GM19452 (cell line): ENCODE measurements around the gene PPP1R1C.

Experiments used
- ATAC-seq: cut with Tn5 transposase; IDR thresholded peaks from one replicate; pipeline ENCODE4 v1.9.1; 2021; ENCODE audit not compliant: unreplicated experiment

PPP1R1C gene

DNA sequence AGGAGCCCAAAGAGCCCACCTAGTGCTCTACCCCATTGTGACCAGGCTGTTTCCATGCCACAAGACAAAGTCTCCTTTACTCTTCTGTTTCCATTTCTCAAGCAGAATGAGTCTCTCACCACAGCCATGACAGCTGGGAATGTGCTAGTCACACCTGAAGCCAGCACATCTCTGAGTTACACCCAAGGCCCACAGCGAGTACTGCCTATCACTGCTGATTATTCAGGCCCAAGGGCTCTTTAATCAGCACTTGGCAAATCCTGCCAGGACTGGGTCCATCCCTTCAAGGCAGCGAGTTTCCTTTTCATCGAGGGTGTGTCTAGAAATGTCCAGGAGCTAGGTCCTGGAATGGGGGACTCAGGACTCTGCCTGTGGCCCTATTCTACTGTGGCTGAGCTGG lies 14.6 kb upstream of the PPP1R1C start:
- no peak for ATAC-seq

DNA sequence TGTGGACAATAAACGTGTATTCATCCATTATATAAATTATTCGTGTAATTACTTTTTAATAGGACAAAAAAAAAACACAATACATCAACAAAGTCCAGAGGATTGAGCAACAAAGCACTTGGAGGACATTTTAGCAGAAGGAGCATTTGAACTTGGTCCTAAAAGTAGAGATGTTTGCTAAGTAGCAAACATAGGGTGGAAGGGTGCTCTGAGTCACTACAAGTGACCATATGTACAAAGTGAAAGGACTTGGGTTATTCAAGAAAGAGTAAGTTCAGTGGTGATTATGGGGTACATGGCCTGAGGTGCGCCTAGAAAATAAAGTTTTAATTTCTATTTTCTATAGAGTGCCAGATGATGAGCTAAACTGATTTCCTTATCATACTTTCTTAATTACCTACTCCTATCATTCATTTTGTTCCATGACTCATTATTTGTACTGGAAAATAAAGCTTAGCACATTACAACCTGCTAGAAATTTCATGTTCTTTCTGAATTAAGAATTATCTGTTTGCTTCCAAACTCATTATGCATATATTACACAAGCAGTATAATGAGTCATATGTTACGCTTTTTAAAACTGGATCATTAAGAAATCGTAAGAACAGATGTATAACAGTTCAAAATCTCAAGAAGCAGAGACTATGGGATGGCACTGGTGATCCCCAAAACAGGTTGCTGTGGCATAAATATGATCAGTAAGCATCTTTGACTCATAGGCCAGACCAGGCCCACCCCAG lies 13.1 kb upstream of the PPP1R1C start:
- ATAC-seq = no peak

DNA sequence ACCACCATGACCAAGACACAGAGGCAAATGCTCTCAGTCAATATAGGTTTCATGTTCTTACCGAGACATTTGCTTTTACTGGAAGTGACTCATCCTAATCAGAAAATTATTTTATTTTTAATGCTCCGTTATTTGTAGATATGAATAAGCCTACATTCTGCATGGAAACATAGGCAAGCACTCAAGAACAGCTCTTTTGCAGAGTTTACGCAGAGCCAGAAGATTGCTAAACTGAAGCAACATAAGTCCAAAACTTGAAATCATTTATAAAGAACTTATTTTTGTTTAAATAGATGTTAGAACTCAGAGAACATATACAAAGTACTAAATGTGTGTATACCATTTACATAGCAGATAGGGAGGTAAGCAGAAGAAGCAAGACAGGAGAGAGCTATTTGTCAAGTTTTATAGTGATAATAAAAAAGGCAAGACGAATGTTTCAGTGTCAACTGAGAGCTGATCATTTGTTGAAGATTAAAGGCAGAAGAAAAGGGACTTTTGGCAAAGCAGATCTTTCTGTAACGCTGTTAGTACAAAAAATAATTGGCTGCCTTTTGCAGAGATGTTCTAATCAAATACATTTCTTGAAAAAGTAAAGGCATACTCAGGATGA lies 12.4 kb upstream of the PPP1R1C start:
- ATAC-seq = no peak

DNA sequence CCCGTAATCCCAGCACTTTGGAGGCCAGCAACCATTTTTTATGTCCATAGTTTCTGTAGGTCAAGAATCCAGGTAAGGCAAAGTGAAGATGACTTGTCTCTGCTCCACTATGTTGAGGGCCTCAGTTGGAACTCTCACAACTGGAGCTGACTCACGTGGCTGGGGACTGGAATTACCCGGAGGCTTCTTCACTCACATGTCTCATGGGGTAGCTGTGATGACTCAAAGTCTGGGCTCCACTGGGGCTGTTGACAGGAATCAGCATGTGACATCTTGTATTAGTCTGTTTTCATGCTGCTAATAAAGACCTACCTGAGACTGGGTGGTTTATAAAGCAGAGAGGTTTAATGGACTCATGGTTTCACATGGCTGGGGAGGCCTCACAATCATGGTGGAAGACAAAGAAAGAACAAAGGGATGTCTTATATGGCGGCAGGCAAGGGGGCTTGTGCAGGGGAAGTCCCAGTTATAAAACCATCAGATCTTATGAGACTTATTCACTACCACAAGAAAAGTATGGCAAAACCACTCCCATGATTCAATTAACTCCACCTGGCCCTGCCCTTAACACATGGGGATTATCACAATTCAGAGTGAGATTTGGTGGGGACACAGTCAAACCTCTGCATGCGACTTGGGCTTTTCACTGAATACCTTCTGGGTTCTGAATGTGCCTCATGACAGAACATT lies 7.8 kb upstream of the PPP1R1C start:
- ATAC-seq = peak; percentile 71

DNA sequence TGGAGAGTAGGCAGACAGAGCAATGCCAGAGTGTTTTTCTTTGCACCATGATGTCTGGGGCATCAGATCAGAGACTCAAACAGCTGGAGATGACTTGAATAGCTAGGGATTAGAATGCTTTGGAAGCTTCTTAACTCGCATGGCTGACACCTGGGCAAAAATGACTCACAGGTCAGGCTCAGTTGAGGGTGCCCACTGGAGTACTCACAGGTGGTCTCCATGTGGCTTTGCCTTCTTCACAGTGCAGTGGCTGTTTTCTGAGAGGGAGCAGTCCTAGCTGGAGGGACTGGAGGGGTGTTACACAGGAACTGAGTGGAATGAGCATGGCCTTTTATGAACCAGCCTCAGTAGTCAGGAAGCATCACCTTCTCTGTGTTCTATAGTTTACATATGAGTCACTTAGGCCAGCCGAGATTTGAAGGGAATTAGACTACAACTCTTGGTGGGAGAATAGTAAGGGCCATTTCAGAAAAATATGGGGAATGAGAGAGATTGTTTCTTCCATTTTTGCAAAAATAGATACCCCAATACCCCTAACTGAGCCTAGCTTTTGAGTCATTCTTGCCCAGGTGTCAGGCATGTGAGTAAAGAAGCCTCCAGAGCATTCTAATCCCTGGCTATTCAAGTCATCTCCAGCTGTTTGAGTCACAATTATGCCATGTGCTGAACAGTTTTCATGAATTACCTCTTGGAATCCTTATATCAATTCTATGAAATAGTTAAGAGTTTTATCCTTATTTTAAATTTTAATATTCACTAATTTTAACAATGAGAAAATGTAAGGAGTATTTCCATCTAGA lies 7.1 kb upstream of the PPP1R1C start:
- no peak for ATAC-seq

DNA sequence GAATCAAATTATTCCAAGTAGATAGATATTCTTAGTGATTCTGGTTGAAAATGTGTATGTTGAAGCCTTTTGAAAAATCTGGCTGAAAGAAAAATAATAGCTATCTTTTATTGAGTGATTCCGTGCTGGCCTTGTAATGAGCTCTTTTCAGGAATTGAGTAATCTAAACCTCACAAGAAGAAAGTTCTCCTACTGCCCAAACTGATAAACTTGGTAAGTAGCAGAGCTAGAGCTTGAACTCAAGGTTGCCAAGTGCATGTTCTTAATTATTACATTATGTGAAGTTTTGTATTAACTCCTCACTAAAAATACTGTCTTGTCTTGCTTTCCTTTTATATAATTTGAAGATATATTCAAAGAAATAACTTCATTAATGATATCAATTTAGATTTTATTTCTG lies 1.6 kb upstream of the PPP1R1C start:
- no peak for ATAC-seq

DNA sequence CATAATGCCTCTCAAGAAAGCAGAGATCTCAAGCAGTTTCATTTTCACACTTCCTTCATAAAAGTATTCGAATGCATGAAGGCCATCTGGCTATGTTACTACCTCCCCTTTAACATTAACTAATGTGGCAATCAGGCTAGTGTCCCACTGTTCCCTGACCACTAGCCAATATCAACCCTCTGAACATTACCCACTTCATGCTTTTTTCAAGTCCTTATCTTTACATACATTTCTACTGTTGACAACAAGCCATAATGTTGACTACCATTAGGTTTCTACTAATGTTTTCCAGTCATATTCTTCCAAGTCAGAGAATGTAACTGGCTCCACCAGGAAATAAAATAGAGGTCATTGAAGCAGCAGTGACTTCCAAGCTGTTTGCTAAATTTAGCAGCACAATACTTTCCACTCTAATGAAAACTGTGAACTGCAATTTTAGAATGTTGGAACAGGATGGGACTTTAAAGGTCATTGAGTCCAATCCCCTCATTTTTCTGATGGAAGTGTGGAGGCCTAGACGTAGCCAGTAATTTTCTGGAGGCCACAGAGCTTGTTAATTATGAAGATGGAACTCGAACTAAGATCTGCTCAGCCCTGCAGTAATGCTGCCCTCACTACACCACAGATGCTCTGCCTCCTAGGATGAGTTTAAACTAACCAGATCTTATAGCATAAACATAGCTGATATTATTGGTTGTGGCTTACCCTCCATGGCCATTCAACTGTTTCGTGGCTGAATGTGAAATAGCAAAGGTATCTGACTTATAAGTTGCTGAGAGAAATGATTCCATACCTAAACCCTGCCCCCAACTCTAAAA lies 630 bp upstream of the PPP1R1C start:
- ATAC-seq = no peak

DNA sequence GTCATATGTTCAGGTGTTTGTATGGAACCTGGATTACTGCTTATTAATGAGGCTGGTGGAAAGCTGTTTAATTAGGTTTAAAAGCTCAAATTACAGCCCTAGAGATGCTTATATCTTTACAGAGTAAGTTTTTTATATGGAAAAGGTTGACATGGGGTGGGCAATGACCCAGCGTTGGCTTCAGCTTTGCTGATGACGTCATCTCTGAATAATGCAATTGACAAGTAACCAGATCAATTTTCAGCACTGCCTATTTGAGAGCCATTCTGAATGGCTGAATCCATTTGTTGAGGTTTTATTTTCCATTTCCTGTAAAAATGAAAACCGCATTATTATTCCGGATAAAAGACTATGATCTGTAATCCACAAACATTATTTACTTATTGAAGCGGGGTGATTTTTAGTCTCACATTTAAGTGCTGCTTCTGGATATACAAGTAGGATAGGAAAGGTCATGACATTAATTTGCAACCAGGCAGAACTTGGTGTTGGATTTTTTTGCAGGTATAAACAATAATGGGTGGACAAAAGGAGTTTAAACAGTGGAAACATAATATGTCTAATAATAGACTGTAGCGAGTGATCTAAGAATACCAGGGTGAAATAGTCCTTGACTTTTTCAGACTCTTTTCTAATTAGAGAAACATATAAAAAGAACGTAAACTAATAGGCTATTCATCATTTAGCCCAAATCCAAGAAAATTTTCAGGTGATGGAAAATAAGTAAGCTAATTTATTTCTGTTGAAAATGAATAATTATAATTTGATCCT lies 2.7 kb downstream of the PPP1R1C start:
- no peak for ATAC-seq

DNA sequence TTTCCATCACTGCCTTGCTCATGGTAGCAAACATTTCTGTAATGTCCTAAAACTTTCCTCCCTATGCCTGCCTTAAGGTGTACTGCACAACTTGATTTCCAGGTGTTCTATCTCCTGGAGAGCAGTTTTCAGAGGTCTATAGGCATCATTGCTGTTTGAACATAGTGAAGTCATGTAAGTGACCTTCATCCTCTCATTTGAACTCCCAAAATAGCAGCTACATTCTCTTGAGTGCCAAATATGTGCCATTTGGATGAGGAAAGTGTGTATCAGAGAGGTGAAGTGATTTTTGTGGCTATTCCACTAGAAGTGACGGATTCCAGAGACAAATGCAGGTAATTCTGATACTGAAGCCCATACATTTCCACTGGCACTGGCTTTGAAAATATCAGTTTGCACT lies 3.4 kb downstream of the PPP1R1C start:
- ATAC-seq = no peak

DNA sequence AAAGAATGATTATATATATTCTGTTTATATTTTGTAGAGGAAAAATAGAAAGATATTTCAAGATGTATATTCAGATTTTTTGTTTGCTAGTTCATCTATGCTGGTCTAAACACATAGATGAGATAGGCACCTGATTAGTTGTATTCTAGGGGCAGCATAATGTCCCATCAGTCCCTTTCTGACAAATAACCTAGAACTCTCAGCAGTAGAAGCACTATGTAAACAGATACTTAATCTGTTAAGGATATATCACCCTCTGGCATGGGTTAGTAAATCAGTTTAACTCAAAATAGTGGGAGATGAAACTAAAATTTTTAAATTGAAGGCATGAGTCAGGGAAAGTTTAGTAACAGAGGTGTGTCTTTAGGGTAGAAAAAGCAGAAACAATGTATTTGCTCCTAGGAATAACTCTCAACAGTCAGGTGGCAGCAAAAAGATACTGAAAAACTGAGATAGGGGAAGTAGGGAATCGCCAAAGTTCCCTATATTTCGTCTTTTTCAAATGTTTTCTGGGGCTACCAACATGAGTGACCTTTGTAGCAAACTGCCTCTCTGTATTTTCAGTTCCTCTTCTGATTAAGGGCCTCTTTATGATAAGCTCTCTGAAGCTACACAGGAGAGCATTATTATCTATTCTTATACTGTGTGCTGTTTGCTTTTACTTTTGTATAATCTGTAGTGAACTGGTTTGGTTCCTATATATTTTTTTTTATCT lies 5.7 kb downstream of the PPP1R1C start:
- ATAC-seq = peak; percentile 90

DNA sequence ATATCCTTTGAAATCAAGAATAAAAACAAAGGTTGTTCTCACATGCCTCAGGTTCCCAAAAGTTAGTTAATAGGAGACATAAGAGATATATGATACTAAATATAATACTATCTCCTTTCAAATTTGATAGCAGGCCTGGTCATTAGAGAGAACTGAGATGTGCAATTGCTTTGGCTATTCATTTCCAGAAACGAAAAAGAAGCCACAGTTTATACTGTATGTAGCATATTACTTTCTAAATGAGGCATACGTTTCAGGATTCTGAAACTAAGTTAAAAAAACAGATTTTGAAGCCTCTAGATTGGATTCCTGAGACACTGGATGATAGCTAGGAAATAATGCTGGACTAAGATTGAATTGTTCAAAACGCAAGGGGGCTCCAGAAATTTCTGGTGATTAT lies 7.1 kb downstream of the PPP1R1C start:
- ATAC-seq = peak; percentile 78

DNA sequence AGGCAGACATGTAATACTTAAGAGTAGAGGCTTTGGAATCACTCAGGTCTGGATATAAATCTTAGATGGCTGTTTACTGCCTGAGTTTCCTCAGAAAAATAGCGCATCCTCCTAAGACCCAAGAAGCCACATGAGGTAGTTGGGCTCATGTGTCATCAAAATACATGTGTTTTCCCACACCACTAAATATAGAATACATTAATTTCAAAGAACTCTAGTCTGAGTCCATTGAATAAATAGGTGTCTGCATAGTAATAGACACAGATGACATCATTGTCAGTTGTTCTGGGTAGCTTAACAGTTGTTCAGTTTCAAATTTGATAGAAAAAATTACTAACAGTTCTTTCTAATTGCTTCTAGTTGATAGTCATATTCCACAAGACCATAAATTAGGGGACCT lies 9.6 kb downstream of the PPP1R1C start:
- ATAC-seq = no peak

DNA sequence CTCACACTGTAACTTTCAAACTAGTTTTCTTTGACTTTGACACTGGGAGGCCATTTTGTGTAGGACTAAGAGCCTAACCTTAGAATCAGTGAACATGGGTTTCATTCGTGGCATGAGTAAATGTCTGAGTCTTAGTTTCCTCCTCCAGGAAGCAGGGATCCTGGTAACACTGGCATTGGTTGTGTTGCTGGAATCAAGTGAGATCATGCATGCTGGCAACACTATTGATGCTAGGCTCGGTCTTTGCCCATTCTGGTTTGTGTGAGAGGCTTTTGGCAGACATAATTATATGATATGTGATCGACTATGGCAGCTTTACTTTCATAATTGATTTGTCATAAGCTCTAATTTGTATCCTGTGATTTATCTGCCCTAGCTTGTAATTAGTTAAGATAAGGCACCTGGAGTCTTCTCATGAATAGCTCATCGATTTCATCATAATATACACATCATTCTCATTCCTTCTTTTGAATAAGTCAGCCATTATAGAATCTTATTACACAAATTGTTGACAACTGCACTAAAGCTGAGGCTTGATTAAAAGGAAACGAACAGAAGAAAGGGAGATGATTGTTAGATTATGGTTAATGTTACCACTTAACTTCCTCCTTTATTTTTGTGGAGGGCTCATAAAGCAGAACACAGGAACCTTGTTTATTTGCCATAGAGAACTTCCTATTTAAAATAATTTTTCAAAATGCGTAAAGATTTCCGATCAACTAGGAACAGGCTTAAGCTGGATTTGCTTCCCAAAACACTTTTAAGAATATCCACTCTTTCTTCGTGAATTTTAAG lies 12.6 kb downstream of the PPP1R1C start:
- no peak for ATAC-seq

DNA sequence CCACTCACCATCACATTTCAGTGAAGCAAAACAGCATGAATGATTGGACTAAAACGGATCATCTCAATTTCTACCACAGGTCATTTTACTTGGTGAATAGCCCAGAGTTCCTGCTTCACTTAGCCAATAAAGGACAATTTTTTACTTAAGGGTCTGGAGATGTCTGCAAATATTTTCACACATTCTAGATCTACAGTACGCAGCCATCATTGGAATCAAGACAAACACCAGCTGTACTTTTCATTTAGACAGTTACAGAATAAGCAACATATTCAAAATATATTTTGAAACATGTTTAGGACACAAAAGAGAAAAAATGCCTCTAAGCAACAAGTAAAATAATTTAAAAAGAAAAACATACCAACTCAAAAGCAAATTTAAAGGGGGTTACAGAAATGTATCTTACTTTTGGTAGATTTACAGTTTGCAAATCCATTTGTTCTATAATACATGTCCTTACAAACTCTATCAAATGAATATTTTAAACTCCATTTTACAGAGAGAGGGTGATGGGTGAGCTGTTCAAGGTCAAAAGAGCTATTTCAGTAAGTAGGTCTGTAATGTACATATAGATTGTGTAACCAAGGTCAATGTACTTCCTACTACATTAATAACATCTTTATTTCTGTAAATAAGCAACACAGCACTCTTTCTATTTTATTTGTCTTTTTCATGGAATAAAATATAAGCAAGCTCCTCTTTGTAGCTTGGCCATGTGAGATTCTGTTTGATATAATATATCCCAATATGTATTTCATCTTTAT lies 13.4 kb downstream of the PPP1R1C start:
- ATAC-seq = no peak

DNA sequence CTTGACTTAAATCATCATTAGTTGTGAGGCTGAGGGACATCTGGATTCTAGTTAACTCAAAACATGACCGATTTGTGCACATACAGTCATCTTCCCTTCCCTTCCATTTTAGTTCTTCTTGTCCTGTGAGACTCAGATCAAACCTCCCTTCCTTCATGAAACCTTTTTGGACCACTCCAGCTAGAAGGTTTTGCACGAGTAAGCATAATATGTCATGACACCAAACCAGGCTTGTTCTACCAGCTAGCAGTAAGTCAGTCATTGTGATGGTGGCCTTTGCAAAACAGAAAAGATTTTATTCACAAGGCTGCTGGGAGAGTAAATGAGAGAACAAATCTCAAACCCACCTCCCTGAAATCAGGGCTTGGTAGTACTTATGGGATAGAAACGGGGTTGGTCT lies 14.3 kb downstream of the PPP1R1C start:
- ATAC-seq = no peak

DNA sequence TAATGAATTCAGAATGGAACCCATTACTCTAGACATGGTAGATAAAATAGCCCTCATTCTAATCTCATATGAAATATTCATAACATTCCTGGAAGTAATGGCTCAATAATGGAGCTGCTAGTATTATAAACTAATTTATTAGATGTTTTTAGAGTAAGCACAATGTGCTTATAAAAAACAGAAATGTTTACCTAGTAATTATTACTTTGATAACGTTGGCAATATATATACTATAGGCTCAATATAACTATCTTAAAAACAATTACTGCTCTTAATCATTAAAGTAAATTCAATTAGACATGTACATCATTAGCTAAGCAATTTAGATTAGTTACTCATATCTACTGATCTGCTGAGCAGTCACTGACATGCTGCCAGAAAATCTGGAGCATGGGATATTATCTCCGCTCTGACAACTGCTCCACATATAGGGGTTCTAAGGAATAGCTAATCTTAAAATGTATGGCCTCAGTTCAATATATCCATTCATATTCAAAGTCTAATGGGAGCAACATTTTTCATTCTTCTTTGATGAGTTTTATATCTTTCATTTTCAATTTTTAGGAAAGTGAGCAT lies 19.4 kb downstream of the PPP1R1C start:
- ATAC-seq = no peak

DNA sequence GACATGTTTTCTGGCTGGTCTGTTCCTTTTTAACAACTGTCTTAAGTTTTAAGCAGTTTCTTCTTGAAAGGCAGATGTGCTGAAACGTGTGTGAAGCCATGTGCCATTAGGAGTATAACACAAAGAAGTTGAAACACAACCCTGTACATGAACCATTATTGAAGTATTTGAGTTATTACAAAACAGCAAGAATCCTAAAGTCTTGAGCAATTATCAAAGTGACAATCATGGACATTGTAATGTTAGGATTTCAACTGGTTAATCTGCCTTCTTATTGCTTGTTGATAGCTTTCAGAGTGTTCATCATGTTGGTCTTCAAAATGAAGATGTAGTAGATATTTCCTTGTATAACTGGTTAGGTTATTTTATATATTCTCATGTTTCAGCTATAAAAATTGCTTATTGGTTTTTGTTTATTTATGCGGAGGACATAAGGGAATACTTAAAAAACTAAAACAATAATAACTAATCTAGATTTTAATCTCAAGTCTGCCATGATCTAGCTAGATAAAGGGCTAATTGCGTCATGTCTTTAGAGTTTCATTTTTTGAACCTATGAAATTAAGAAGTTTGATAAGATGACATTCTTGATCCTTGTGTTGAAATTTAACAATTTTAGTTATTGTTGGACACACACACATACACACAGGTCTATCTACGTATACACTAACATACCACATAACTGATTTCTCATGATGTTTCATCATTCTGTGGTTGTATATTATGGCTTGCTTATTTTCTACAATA lies 21.1 kb downstream of the PPP1R1C start:
- no peak for ATAC-seq
